ENCODE results near the gene SFXN5. TPM values are rescaled to one million over a fixed set of nuclear protein-coding genes. Genes with fewer than 3 reads are reported as not detected.

The SFXN5 gene
- total RNA-seq = 8.1 and 10.8 TPM in 2 replicates

GRCh38 chr2:73071360-73072128 is at the start of gene SFXN5:
TSS of gene SFXN5 (minus strand) at chr2:73071712. CDS start at chr2:73071705, 7 bp downstream.

GRCh38 chr2:73112913-73113854 is 41.7 kb upstream of the SFXN5 start, which contains the start of gene RAB11FIP5:
TSS of gene RAB11FIP5 (minus strand) at chr2:73112948. CDS start at chr2:73112777, 171 bp downstream.

GRCh38 chr2:72917138-72917876 is 154.2 kb downstream of the SFXN5 start, which contains the start of gene EMX1:
TSS of gene EMX1 (plus strand) at chr2:72917519. CDS start at chr2:72917853, 334 bp downstream.

Other genes with a start within 250 kb of the SFXN5 start
- gene EXOC6B, start 245.7 kb downstream of the SFXN5 start, total RNA-seq = 14.9 and 30.9 TPM in 2 replicates
- gene SPR, start 184.3 kb downstream of the SFXN5 start, total RNA-seq = 51.6 and 74.0 TPM in 2 replicates
- gene EMX1, start 154.2 kb downstream of the SFXN5 start, total RNA-seq = not detected in 2 replicates
- gene RAB11FIP5, start 41.2 kb upstream of the SFXN5 start, total RNA-seq = 26.3 and 30.4 TPM in 2 replicates
- gene NOTO, start 130.9 kb upstream of the SFXN5 start, total RNA-seq = not detected in 2 replicates
- 14.0 and 19.9 TPM in 2 replicates for gene SMYD5, start 142.5 kb upstream of the SFXN5 start, total RNA-seq
- 17.8 and 19.2 TPM in 2 replicates for gene PRADC1, start 161.5 kb upstream of the SFXN5 start, total RNA-seq
- gene CCT7, start 162.6 kb upstream of the SFXN5 start, total RNA-seq = 547 and 759 TPM in 2 replicates
- 0.46 and 1.3 TPM in 2 replicates for gene FBXO41, start 212.8 kb upstream of the SFXN5 start, total RNA-seq
- gene EGR4, start 221.8 kb upstream of the SFXN5 start, total RNA-seq = not detected in 2 replicates